Hepatic stellate cell (primary cell): Measurements from ENCODE around the gene CD274.
"Not testable (repeated sequence)": the region's sequence is repeated elsewhere in the genome, so short reads cannot be mapped to it uniquely, and the experiment has no call there.

ENCODE experiments used
- DNase-seq: peaks from one replicate; pipeline ENCODE4 v3.0.0; 2011; ENCODE audit warnings: low spot score

Gene CD274

DNA sequence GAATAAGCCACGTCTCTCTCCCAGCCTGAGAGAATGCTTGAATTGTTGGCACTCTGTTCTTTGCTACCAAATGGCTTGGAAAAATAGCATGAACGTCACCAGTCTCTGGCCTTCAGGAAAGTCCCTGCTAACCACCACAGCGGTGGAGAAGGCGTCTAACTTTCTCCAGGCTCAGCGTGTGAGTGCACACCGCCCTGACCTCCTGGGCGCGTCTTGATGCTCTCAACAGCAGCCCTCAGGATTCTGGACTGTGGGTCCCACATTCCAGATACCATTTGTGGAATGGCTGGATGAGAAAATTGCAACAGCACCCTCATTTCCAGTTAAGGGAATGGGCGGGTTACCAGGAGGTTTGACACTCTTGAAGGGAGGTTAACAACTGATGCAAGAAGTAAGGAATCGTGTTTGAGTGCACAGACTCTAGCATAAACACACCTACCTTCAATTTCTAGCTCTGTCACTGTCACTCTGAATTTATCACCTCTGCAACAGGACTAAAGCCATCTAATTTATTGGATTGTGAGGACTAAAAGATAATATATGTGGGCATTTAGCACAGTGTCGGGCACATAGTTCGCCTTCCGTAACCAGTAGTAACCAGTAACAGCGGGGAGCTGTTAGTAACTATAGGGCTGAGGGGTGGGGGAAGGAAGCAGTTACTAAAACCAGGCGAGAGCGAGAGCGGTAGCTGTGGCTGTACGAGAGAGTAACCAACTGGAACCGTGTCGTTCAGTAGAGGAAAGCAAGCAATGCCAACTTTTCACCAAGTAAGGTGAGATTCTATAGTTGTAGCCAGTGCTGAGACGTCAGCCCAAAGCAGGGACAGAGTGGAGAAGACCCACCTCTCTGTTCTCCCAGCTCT, 11.8 kb upstream of the CD274 start:
- DNase-seq = no peak

DNA sequence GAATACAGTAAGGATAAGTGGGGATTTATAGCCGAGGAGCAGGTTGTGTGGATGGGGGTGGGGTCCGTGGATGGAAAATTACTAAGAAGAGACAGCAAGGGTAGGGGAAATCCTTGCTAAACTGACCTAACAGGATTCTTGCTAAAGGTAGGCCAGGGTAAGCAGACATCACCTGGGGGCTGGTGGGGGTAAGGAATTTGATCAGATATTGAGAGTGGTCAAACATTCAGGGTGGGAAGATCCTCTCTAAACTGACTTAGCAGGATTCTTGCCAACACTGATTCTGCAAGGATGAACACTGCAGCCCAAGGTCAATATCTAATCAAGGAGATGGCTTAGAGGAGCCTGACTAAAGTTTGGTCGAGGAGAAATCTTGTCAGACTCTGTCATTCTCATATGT, 9.9 kb upstream of the CD274 start:
- no peak for DNase-seq

DNA sequence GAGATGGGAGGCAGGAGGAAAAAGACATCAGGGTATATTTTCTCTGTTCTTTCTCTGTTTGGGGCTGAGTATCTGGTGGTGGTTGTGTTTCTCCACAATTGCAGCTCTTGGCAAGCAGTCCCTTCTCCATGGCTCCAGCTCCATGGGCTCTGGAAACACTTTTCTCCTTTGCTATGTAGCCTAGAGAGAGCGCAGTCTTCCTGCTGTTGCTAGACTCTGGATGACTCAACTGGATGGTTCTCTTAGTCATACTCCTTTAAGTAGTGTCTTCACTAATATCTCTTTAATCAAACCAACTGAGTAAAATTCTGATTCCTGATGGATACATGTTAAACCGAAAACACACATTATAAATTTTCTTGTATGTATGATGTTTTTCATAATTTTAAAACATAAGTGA, 9.3 kb upstream of the CD274 start:
- no peak for DNase-seq

DNA sequence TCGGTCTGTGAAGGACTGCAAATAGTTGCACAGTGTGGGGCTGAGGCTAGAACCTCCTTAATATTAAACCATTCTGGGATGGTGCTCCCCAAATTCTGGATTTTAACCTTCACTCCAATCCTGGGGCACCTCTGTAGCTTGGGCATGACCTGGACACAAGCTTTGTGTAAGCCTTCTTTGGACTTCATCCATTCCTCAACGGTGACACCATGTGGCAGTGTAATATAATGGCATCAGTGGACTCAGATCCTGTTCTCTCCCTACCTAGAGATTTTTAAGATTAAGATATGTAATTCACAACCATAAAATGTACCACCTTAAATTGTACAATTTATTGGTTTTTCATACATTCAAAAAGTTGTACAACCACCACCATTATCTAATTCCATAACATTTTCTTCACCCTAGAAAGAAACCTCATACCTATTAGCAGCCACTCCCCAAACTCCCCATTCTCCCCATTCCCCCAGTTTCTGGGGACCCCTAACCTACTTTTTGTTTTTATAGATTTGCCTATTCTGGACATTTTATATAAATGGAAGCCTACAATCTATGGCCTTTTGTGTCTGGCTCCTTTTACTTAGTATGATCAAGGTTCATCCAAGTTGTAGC, 7.8 kb upstream of the CD274 start:
- no peak for DNase-seq

DNA sequence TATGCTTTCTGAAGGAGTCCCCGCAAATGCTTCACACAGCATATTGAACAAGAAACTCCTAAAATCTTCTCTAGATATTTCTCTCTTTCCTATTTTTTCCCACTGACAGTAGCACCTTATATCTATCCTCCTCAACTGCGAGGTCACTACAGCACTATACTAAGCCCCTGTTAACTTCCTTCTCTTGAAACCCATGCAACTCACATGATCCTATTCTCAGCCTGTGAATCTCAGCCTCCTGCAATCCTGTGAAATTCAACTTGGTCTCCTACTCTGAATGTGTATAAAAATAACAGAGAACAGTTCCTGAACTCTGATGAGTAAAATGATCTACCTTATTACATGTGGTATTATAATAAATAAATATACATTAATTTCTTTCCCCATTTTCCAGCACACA, 6.5 kb upstream of the CD274 start:
- no peak for DNase-seq

DNA sequence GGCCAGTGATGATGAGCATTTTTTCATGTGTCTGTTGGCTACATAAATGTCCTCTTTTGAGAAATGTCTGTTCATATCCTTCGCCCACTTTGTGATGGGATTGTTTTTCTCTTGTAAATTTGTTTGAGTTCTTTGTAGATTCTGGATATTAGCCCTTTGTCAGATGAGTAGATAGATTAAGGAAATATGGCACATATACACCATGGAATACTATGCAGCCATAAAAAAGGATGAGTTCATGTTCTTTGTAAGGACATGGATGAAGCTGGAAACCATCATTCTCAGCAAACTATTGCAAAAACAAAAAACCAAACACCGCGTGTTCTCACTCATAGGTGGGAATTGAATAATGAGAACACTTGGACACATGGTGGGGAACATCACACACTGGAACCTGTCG, 5.2 kb upstream of the CD274 start:
- not testable (repeated sequence) for DNase-seq

DNA sequence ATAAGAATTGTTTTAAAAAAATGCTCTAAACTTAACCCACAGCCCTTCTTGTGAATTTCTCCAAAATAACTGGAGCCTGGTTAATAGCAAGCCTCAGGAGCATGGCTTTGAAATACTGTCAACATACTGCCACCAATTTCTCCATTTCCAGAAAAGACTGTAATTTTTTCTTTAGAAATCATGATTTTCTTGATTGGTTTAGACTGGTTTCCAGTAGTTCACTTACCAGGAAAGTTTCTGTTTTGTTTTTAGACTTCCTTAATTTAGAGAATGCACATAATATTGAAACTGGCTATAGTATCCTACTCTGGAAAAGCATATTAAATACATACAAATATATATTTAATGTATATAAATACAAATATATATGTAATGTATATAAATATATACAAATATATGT, 4.5 kb upstream of the CD274 start:
- DNase-seq = no peak

DNA sequence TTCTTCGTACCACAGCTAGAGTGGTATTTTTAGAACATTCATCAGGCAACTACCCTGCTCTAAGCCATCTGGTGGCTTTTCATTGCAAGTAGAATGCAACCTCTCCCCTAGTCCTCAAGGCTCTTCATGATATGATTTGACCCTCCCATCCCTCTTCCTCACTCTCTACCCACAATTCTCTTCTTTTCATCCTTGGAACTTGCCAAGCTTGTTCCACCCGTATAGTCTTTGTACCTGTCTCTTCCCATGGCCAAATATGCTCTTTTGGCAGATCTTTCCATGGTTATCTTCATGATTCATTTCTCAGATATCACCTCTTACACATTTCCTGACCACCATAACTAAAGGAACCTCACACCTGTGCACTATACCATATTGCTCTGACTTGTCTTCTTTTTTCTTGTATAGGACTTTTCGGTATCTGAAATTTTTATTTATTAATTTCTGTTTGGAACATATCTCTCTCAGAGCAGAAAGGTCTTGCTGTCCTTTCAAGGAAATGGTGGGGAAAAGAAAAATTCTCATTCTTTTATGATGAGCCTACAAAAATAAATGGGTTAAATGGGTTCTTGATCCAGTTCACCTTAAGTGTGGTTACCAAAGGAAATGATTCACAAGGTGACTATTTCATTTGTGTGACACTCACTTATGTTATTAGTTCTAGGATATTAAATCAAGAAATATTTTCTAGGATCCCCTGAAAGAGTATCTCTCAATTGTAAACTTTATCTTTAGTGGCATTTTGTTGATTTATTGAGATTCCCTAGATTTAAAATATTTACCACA, 3.7 kb upstream of the CD274 start:
- DNase-seq = no peak

DNA sequence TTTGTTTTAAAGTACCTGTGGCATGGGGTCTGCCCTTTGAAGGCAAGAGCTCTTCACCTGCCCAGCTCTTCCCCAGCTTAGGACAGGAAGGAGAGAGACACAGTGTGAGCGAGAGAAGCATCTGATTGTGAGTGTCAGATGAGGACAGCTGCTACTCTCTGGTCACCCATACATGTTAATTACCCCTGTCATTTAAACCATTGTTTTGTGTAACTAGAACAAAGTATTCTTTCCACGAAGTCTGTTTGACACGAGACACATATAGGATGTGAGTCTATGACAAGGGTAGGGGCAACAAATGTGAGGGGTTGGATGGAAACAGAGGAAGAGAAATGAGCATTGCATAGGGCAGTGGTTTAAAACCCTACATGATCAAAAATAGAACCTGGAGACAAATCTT, 3.0 kb upstream of the CD274 start:
- no peak for DNase-seq

DNA sequence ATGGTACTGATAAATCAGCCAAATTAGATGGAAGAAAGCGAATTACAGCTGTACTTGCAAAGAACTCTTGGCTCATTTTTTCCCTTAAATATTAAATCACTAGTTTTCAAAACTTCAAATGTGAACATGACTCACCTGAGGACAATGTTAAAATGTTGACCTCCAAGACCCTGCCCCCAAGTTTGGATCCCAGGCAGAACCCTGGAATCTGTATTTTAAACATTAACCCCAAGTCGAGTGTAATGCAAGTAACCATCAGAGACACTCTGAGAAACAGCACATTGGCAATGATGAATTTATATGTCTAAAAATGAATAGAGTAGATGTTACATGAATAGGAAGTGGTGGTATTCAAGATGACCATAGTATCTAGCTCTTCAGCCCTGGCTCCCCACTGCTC, 2.3 kb upstream of the CD274 start:
- DNase-seq = no peak

DNA sequence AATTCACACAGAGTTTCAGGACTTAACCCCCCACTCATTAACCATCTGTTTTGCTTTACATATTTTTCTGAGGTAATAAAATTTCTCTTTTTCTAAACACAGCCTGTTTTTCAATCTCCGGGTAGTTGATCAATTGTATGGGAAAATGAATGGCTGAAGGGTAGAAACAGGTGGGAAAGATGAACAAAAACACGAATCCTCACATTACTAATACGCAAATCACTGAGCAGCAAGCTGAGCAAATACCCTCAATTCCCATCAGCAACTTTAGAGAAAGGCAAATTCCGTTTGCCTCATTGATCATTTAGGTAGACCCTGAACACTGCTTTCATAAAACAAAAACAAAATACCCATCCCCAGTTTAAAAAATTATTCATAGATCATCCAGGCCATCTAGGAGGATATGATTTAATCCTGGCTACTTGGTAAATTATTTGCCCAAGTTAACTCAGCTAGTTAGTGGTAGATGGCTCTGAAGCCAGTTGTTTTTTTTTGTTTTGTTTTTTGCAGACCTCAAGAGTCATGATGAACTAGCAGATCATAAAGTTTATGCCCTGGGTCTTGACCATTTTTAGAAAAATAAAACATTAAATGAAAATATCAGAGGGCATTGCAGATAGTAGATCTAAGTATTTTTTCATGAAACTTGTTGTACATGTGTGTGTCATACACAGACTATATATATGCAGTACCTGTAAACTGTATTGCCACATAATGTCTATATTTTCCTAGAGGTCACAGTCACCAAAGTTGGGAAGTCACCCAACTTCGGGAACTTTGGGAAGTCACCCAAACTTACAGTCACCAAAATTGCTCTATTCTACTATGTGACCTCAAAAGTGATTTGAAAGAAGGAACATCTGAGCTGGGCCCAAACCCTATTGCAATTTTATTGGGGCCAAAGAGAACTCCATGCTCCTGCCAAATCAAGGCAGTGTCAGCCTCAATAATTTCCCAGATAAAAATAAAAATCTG, 1.6 kb upstream of the CD274 start:
- DNase-seq = no peak

DNA sequence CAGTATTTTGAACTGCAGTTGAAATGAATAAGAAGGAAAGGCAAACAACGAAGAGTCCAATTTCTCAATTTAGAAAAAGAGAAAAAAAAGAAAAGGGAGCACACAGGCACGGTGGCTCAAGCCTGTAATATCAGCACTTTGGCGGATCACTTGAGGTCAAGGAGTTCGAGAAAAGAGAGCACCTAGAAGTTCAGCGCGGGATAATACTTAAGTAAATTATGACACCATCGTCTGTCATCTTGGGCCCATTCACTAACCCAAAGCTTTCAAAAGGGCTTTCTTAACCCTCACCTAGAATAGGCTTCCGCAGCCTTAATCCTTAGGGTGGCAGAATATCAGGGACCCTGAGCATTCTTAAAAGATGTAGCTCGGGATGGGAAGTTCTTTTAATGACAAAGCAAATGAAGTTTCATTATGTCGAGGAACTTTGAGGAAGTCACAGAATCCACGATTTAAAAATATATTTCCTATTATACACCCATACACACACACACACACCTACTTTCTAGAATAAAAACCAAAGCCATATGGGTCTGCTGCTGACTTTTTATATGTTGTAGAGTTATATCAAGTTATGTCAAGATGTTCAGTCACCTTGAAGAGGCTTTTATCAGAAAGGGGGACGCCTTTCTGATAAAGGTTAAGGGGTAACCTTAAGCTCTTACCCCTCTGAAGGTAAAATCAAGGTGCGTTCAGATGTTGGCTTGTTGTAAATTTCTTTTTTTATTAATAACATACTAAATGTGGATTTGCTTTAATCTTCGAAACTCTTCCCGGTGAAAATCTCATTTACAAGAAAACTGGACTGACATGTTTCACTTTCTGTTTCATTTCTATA, 602 bp upstream of the CD274 start:
- DNase-seq = no peak

DNA sequence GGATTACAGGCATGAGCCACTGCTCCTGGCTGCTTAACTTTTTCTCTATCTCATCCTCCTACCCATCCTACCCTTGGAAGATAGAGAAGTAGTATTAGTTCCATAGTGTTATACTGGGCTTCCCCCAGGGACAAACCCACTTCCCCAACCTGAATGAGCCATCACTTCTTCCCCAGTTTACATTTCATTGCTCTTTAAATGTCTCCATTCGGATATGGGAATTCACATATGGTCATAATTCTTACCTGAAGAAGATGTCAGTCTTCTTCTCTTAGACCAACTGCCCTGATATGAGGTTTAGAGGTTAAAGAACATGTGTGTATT, 1.9 kb downstream of the CD274 start:
- DNase-seq = no peak

DNA sequence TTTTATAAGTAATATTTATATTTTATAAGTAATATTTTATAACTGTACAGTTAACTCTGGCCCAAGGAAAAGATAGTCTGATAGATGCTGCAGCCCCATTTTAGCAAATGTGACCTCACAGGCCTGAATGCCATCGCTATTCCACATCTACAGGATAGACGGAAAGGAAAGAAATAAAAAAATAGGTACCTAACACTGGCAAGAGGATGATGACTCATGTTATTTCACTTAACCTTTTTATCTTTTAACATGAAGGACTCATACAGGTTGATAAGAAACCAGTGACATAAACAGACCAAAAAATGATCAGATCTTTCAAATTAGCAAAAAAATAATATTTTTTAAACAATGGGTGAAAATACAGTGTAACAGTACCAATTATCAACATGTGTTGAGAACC, 2.7 kb downstream of the CD274 start:
- DNase-seq = no peak

DNA sequence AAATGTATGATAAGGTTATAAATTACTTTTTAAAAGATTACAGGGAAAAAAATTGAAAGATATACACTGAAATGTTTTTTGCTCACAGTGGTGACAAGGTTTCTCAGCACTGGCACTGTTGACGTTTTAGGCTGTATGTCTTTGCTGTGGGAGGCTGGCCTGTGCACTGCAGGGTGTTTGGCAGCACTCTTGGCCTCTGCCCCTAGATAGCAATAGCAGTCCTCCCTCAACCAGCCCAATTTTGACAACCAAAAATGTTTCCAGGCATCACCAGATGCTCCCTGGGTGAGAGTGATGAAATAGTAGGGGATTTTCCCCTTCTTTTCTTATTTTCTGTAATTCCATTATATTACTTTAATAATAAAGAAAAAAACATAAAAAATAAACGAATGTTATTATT, 3.3 kb downstream of the CD274 start:
- DNase-seq = no peak

DNA sequence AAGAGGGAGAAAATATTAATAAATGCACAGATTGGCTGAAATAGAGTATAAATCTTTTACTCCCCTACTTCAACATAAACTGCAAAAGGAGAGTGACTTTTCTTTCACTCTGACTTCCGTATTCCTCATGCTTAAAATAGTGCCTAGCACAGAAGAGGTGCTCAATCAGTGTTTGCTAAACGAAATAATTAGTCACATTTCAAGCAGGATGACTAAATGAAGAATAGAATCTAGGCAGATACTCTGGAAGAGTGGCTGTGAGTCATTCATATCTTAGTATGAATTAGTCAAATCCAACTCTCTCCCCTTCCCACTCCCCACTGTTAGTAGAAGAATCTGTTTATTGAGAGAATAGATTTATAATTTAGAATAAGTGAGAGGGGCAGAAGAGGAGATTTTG, 4.8 kb downstream of the CD274 start:
- DNase-seq = no peak

DNA sequence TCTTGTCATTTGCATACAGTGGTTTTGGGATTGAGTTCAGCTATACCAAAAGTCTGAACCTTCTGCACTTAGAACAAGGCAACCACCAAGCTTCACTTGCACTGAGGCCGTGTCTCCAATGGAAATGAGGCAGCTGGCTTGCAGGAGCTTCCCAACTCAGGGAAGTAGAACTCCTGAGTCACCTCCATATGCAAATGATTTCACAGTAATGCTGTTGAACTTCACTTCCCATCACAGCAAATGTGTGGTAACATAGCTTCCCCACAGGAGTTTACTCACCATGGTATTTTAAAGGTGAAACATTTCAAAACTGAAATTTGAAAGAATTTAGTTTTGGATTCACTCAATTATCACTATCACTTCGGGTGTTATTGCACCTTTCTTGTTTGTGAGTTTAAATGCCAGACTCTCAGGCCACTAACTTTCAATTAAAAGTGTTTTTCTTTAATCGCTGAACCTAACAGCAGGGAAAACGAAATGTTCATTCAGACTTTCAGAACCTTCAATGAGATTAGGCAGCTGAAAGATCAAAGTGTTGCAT, 9.0 kb downstream of the CD274 start:
- DNase-seq = no peak

DNA sequence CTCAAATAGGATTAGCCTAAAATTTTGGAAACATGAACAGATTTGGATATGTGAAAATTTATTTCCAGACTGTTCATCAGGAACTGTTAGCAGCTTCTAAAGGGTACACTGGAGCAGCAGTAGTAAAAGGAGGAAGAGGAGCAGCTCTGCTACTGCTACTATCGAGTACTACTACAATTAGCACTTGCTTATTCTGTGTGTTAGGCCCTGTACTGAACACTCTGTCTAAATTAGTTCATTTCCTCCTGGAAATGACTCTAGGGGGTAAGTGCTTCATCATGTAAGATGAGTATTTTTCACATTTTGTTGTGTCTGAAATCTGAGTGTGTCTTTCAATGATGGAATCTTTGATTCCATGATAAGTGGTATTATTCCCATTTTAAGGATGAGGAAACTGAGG, 9.8 kb downstream of the CD274 start:
- DNase-seq = no peak

DNA sequence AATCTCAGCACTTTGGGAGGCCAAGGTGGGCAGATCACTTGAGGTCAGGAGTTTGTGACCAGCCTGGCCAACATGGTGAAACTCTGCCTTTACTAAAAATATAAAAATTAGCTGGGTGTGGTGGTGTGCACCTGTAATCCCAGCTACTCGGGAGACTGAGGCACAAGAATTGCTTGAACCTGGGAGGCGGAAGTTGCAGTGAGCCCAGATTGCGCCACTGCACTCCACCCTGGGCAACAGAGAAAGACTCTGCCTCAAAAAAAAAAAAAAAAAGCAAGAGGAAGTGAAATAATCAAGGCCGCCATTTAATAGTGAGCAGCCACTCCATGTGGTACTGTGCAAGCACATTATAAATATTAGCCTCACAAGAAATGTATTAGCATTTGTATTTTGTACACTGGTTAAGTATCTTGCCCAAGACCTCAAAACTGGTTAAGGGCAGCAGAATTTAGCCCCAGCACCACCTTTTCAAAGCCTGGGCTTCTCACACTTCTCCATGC, 14.5 kb downstream of the CD274 start:
- DNase-seq = not testable (repeated sequence)

DNA sequence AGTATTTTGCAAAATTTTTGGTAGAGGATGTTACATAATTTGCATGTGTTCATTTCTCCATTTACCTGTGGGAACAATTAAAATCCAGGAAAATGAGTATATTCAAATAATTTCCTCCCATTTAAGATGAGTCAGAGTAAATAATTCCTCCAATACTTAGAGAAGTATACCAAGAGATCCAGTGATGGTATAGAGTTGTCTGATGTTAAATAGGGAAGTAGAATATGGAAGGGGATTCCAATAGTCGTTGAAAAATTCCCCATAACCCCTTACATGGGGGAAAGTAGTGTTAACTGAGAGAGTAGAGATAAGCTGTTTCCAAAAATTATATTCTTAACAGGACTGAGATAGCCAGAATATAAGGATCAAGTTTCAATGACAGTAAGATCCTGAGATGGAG, 15.7 kb downstream of the CD274 start:
- DNase-seq = no peak

DNA sequence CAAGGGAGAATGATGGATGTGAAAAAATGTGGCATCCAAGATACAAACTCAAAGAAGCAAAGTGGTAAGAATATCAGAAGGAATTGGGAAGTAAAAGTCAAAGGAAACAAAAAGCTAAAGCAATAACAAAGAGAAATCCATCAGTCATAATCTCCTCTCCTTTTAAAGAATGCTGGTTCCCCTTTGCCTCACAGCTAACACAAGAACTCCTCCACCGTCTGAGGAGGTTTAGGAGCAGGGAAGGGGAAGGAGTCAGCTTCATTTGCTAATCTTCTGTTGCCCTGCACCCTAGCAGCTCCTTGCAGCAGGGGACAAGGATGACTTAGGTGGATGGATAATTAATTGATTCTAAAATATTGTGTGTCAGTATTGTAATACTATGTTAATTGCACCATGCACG, 16.4 kb downstream of the CD274 start:
- no peak for DNase-seq
